ENCODE results near the gene AMOT. TPM values are rescaled to one million over a fixed set of nuclear protein-coding genes. Genes with fewer than 3 reads are reported as not detected.
"Not testable (repeated sequence)": the region's sequence is repeated elsewhere in the genome, so short reads cannot be mapped to it uniquely, and the experiment has no call there.

AMOT gene, protein sequence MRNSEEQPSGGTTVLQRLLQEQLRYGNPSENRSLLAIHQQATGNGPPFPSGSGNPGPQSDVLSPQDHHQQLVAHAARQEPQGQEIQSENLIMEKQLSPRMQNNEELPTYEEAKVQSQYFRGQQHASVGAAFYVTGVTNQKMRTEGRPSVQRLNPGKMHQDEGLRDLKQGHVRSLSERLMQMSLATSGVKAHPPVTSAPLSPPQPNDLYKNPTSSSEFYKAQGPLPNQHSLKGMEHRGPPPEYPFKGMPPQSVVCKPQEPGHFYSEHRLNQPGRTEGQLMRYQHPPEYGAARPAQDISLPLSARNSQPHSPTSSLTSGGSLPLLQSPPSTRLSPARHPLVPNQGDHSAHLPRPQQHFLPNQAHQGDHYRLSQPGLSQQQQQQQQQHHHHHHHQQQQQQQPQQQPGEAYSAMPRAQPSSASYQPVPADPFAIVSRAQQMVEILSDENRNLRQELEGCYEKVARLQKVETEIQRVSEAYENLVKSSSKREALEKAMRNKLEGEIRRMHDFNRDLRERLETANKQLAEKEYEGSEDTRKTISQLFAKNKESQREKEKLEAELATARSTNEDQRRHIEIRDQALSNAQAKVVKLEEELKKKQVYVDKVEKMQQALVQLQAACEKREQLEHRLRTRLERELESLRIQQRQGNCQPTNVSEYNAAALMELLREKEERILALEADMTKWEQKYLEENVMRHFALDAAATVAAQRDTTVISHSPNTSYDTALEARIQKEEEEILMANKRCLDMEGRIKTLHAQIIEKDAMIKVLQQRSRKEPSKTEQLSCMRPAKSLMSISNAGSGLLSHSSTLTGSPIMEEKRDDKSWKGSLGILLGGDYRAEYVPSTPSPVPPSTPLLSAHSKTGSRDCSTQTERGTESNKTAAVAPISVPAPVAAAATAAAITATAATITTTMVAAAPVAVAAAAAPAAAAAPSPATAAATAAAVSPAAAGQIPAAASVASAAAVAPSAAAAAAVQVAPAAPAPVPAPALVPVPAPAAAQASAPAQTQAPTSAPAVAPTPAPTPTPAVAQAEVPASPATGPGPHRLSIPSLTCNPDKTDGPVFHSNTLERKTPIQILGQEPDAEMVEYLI
- total RNA-seq, result 2.0 and 7.1 TPM in 2 replicates

DNA sequence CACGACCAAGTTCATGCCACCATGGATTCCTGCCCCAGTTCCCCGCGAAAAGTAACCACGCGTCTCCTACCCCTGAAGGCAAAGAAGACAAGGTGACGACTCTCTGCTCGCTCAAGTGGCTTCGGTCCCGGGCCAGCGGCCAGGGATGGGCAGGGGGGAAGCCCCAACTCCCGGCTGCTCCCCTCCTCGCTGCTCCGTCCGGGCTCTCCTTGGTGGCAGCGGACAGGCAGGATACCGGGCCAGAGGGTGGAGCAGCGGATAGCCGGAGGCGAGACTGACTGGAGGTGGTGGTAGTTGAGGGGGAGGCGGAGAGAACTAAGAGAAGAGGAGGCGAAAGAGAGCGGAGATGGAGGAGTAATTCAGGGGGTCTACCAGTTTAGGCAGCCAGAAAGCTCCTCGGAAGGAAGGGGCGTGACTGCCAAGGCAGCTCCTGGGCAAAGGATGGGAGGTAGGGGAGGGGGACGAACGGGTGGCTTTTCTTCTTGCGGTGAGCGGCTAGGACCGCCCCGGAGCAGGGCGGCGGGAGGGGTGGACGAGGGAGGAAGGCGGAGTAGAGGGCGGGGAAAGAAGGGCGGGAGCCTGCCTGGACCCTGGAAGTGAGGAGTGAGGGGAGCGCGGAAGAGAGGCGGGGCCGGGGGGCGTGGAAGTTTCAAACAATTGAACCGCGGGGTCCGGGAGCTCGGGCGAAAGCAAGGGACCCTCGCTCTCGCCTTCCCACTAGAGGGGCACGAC is at the start of gene AMOT:
TSS of gene AMOT (minus strand) at position 450 of the 732 bp plus-strand sequence. CDS start 17,705 bp downstream, outside the sequence.
- DNase-seq, result peak; percentile 63

DNA sequence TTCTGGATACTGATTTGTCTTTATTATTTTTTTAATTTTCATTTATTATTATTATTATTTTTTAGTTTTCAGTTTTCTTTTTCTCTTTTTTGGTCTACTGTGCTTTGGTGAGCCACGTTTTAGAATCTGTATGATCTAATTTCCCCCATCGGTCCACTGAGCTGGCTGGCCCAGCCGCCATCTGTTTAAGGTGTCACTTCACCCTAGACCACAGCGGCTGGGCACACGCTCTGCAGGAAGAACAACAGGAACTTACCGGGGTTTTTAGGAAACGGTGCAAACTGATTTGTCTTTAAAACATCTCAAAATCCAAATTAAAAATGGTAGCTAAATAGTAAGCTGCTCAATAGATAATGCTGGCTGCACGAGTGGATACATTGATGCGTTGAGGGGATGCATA is 48.8 kb upstream of the AMOT start:
- DNase-seq, result no peak

GRCh38 chrX:112888916-112889315 is 48.3 kb upstream of the AMOT start:
- DNase-seq, result no peak

- no peak for DNase-seq
Observed at GRCh38 chrX:112877771-112878173, 37.1 kb upstream of the AMOT start.

GRCh38 chrX:112874614-112875013 is 34.0 kb upstream of the AMOT start:
- DNase-seq, result no peak

DNA sequence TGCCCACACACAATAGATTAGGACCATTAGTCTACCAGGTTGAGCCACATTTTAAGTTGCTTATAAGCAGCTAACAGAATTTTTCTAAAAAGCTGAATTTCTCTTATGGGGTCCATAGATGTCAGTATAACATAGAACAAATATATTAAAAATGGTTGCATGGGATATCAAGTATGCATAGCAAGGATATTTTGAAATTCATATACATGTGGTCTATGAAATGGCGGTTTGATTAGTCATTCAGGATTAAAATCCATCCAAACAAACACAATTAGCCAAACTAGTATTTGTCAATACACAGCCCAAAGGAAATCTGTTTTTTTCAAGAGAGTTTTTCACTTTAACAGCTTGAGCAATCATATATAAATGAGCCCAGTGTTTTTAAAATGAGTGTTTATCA is 33.5 kb upstream of the AMOT start:
- peak; percentile 0 for DNase-seq

- DNase-seq, result no peak
Observed at GRCh38 chrX:112868586-112868985, 28.0 kb upstream of the AMOT start.

GRCh38 chrX:112867570-112867969 is 26.9 kb upstream of the AMOT start:
- DNase-seq, result no peak

GRCh38 chrX:112866175-112866574 is 25.5 kb upstream of the AMOT start:
- no peak for DNase-seq

DNA sequence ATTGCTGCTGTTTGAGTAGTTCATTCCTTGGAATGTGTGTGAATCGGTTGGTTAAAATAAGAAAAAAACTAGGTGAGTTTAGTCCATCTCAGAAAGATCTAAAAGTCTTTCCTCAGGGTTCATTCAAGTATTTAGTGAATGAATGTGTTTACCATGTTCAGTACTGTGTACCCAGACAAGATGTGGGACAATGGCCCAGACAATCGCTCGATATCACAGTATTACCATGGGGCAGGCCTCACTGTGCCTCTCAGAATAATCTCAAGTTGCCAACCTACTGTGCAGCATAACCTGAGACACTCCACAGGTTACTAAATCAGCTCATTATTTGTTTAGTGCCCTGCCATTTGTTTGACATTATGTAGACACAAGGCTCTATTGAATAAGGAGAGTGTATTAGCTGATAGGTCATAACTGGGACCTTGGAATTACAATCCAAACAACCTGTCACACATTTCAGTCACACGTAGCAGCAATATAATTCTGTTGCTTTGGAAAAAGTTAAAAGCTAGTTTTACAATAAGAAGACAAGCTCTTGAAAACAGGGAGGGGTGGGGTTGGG is 24.9 kb upstream of the AMOT start:
- no peak for DNase-seq

- DNase-seq, result no peak
Observed at GRCh38 chrX:112863850-112864249, 23.2 kb upstream of the AMOT start.

GRCh38 chrX:112857478-112857878 is 16.8 kb upstream of the AMOT start:
- no peak for DNase-seq

- not testable (repeated sequence) for DNase-seq
Observed at GRCh38 chrX:112854901-112855300, 14.3 kb upstream of the AMOT start.

- DNase-seq, result no peak
Observed at GRCh38 chrX:112852851-112853250, 12.2 kb upstream of the AMOT start.

DNA sequence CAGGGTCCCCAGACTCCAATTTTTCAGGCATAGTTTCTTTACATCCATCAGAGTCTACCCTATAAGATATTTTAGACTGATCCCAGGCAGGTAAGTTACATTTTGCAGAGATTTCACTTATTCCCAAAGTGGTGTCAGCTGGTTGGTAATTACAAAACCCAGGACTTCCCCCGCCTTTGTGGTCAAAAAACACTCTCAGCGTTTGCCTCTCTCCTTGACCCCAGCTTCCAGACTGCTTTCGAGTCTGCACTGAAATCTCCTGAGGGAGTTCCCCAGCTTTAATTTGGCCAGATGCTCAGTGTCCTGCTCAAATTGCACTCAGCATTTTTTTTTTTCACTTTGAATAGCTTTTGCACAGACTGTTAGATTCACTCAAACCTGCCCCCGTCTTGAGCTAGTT is 11.2 kb upstream of the AMOT start:
- DNase-seq, result no peak

DNA sequence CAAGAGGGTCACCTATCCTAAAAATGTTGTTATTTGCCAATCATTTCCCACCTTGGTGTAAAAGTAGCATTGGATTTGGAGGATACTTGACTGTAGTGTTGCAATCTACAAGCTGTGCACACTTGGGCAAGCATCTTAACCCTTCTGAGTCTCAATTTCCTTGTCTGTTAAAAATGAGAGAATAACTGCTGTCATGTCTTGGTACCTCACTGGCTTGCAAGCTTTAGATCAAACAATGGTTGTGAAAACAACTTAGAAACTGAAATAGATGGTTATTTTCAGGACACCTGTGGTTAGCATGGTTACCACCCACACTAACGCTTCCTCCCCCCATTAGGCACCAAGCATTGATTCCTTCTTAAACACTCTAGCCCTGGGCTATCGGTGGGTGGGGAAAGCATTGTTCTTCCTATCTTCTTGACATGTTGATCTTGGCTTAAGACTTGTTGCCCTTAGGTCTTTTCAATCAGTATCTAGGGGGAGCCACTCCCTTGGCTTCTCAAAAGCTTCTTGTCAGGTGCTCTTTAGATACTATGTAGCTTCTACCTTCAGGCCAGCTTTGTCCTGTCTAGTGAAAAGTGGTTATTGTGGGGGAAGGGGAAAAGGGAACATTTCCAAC is 10.6 kb upstream of the AMOT start:
- no peak for DNase-seq

DNA sequence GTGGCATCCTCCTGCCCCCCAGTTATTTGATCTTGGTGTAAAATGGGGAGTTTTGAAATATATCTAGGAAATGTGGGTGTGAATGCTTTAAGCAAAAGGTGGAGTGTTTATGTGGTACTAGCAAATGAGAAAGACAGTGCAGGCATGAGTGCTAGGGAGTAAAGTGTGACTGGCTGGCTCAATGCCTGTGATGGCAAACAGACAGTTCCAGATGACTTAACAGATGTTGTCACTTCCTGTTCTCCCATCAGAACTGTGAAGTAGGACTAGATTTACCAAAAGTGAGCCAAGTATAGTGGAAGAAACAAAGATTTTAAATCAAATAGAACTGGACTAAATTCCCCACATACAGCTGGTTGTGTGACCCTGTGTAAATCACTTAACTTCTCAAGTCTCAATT is 8.4 kb upstream of the AMOT start:
- DNase-seq, result no peak

DNA sequence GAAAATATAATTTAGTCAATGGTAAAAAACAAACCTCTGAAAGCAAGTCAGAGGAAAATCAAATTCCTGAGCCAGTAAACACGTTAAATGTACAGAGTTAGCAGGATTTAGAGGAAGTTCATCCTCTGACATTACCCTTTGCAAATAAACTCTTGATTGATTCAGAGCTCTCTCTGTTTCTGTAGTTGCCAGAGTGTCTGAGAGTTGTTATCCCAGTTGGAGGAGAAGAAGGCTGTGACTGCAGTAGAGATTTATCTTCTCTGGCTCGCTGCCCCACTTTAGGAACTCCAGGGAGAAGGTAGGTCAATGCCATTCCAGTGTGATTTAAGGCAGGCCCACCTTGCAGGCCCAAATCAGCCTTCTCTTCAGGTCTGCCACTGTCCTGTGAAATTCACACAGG is 6.2 kb upstream of the AMOT start:
- no peak for DNase-seq

- no peak for DNase-seq
Observed at GRCh38 chrX:112846187-112846586, 5.6 kb upstream of the AMOT start.

DNA sequence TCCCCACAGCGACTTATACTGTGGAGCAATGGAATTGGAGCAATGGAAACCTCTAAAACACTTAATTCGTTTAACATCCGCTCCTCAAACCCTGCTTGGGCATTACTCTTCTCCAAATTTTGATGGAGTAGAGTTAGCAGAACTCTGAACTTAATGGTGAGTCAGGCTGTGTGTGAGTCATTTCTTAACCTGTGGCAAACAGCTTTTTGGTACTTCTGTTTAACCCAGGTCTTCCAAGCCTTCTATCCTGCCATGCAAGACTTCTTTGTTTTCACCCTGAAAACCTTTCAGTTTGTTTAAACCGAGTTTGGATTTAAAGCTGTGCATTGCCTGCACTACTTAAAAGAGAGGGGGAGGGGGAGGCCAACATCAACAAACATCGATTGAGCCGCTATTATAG is 3.6 kb upstream of the AMOT start:
- no peak for DNase-seq

GRCh38 chrX:112841820-112842157 is 1.2 kb upstream of the AMOT start:
- DNase-seq, result no peak

Data from dermis blood vessel endothelial cell (primary cell).